HL-60 (cell line): Measurements from ENCODE around the gene CRTC1.

Experiments used
- DNase-seq, 2 experiments: peaks; one replicate each; pipeline ENCODE4 v3.0.0-alpha.2; 2010 to 2020; ENCODE audit warnings: low read depth in 1 of 2, low spot score in 1 of 2
- H3K27ac ChIP-seq: fragments of 250-450 bp; sonication (Bioruptor Pico); replicated peaks from 2 replicates; pipeline ENCODE4 v1.5.1; 2020; ENCODE audit warnings: mild to moderate bottlenecking, moderate library complexity
- H3K27me3 ChIP-seq: fragments of 250-450 bp; sonication (Bioruptor Pico); 2 replicates; pipeline ENCODE4 v1.5.1; 2021; ENCODE audit warnings: mild to moderate bottlenecking, moderate library complexity; ENCODE audit not compliant: insufficient read depth, poor library complexity, severe bottlenecking
- H3K4me3 ChIP-seq: replicated peaks from 2 replicates; pipeline ENCODE4 v1.5.1; 2011; ENCODE audit warnings: mild to moderate bottlenecking, control low read depth, low read length; ENCODE audit not compliant: insufficient read depth
- GABPA ChIP-seq: IDR thresholded peaks from 2 replicates; pipeline ENCODE4 v1.6.1; 2012; ENCODE audit warnings: low read depth
- POLR2AphosphoS5 ChIP-seq: IDR thresholded peaks from 2 replicates; pipeline ENCODE4 v1.6.1; 2012; ENCODE audit warnings: low read depth
- SPI1 ChIP-seq: IDR thresholded peaks from 2 replicates; pipeline ENCODE4 v1.6.1; 2012; ENCODE audit warnings: low read depth, mild to moderate bottlenecking, borderline replicate concordance
- TF ChIP-seq, protein P1 (sequence below): IDR thresholded peaks from 2 replicates; pipeline ENCODE4 v1.6.1; 2012; ENCODE audit warnings: low read depth; ENCODE audit not compliant: insufficient replicate concordance
- TF ChIP-seq, protein P2 (sequence below): IDR thresholded peaks from one replicate; pipeline ENCODE4 v1.5.1; 2011; ENCODE audit warnings: low read length, control low read depth, inconsistent platforms; ENCODE audit not compliant: insufficient read depth

CRTC1 gene

GRCh38 chr19:18683958-18684641 is 620 bp downstream of the CRTC1 start:
- Histone ChIP-seq H3K27ac (no peak overlapping the region), H3K4me3 (peak overlapping the region; percentile 73), H3K27me3 (no peaks in the 10 kb centered on the region)
- no peak for TF ChIP-seq SPI1
- TF ChIP-seq POLR2AphosphoS5, result no peak; the same call in 1 of the 2 replicates
- TF ChIP-seq, protein P1, sequence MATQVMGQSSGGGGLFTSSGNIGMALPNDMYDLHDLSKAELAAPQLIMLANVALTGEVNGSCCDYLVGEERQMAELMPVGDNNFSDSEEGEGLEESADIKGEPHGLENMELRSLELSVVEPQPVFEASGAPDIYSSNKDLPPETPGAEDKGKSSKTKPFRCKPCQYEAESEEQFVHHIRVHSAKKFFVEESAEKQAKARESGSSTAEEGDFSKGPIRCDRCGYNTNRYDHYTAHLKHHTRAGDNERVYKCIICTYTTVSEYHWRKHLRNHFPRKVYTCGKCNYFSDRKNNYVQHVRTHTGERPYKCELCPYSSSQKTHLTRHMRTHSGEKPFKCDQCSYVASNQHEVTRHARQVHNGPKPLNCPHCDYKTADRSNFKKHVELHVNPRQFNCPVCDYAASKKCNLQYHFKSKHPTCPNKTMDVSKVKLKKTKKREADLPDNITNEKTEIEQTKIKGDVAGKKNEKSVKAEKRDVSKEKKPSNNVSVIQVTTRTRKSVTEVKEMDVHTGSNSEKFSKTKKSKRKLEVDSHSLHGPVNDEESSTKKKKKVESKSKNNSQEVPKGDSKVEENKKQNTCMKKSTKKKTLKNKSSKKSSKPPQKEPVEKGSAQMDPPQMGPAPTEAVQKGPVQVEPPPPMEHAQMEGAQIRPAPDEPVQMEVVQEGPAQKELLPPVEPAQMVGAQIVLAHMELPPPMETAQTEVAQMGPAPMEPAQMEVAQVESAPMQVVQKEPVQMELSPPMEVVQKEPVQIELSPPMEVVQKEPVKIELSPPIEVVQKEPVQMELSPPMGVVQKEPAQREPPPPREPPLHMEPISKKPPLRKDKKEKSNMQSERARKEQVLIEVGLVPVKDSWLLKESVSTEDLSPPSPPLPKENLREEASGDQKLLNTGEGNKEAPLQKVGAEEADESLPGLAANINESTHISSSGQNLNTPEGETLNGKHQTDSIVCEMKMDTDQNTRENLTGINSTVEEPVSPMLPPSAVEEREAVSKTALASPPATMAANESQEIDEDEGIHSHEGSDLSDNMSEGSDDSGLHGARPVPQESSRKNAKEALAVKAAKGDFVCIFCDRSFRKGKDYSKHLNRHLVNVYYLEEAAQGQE, result no peak
- TF ChIP-seq GABPA, result no peak
- TF ChIP-seq, protein P2, sequence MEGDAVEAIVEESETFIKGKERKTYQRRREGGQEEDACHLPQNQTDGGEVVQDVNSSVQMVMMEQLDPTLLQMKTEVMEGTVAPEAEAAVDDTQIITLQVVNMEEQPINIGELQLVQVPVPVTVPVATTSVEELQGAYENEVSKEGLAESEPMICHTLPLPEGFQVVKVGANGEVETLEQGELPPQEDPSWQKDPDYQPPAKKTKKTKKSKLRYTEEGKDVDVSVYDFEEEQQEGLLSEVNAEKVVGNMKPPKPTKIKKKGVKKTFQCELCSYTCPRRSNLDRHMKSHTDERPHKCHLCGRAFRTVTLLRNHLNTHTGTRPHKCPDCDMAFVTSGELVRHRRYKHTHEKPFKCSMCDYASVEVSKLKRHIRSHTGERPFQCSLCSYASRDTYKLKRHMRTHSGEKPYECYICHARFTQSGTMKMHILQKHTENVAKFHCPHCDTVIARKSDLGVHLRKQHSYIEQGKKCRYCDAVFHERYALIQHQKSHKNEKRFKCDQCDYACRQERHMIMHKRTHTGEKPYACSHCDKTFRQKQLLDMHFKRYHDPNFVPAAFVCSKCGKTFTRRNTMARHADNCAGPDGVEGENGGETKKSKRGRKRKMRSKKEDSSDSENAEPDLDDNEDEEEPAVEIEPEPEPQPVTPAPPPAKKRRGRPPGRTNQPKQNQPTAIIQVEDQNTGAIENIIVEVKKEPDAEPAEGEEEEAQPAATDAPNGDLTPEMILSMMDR, result no peak
- no peak for DNase-seq

GRCh38 chr19:18684642-18684993 is 1.1 kb downstream of the CRTC1 start:
- TF ChIP-seq, protein P2, result no peak
- TF ChIP-seq GABPA (no peak), POLR2AphosphoS5 (no peak), SPI1 (no peak)
- TF ChIP-seq, protein P1, result no peak
- H3K27me3 ChIP-seq, result no peaks in the 10 kb centered on the region
- H3K4me3 ChIP-seq, result no peak overlapping the region; the same call in 1 of the 2 replicates
- no peak for DNase-seq
- H3K27ac ChIP-seq, result no peak overlapping the region

GRCh38 chr19:18685597-18686190 is 2.2 kb downstream of the CRTC1 start:
- H3K27me3 ChIP-seq, result no peaks in the 10 kb centered on the region
- no peak for DNase-seq
- H3K4me3 ChIP-seq, result no peak overlapping the region
- H3K27ac ChIP-seq, result no peak overlapping the region
- TF ChIP-seq POLR2AphosphoS5 (no peak), SPI1 (no peak), GABPA (no peak)
- TF ChIP-seq, protein P1, result no peak
- TF ChIP-seq, protein P2, result no peak
